ENCODE results near the gene POLE.

Gene POLE

GRCh38 chr12:132576701-132577100 lies 110.4 kb downstream of the POLE start:
- Histone ChIP-seq H3K27me3 (ENCODE audit: control insufficient read depth in 5 of 5, insufficient read depth in 4 of 5, low read length in 5 of 5) (no peaks in the 10 kb centered on the region), H3K9me3 (ENCODE audit: control insufficient read depth in 5 of 5, low read length in 5 of 5) (no peaks in the 10 kb centered on the region), H3K27ac (ENCODE audit: low read depth, low read length) (no peak overlapping the region), H3K36me3 (ENCODE audit: control insufficient read depth in 5 of 5, insufficient read depth in 5 of 5, low read length in 5 of 5) (peaks cover 0 to 79% (median 55%) of the 10 kb centered on the region in 5 donors), H3K4me1 (ENCODE audit: control insufficient read depth in 5 of 5, insufficient read depth in 5 of 5, low read length in 5 of 5) (no peaks in the 10 kb centered on the region), H3K9ac (ENCODE audit: low read length in 5 of 5) (no peak overlapping the region), H3K4me3 (ENCODE audit: low read depth in 1 of 5, low read length in 5 of 5) (no peak overlapping the region)

- H3K36me3 ChIP-seq (ENCODE audit: control insufficient read depth in 5 of 5, insufficient read depth in 5 of 5, low read length in 5 of 5): peaks cover 0 to 77% (median 52%) of the 10 kb centered on the region in 5 donors
Measured at GRCh38 chr12:132575661-132576060, 111.5 kb downstream of the POLE start.

GRCh38 chr12:132574271-132574996 lies 112.7 kb downstream of the POLE start:
- Histone ChIP-seq H3K36me3 (ENCODE audit: control insufficient read depth in 5 of 5, insufficient read depth in 5 of 5, low read length in 5 of 5) (peaks cover 0 to 76% (median 49%) of the 10 kb centered on the region in 5 donors), H3K27me3 (ENCODE audit: control insufficient read depth in 5 of 5, insufficient read depth in 4 of 5, low read length in 5 of 5) (no peaks in the 10 kb centered on the region), H3K27ac (ENCODE audit: low read depth, low read length) (no peak overlapping the region), H3K4me1 (ENCODE audit: control insufficient read depth in 5 of 5, insufficient read depth in 5 of 5, low read length in 5 of 5) (no peaks in the 10 kb centered on the region), H3K4me3 (ENCODE audit: low read depth in 1 of 5, low read length in 5 of 5) (no peak overlapping the region), H3K9ac (ENCODE audit: low read length in 5 of 5) (no peak overlapping the region), H3K9me3 (ENCODE audit: control insufficient read depth in 5 of 5, low read length in 5 of 5) (no peaks in the 10 kb centered on the region)

More at GRCh38 chr12:132575661-132576060, 111.5 kb downstream of the POLE start:
- Histone ChIP-seq H3K4me3 (ENCODE audit: low read depth in 1 of 5, low read length in 5 of 5) (no peak overlapping the region), H3K9me3 (ENCODE audit: control insufficient read depth in 5 of 5, low read length in 5 of 5) (no peaks in the 10 kb centered on the region), H3K27ac (ENCODE audit: low read depth, low read length) (no peak overlapping the region), H3K27me3 (ENCODE audit: control insufficient read depth in 5 of 5, insufficient read depth in 4 of 5, low read length in 5 of 5) (no peaks in the 10 kb centered on the region), H3K9ac (ENCODE audit: low read length in 5 of 5) (no peak overlapping the region), H3K4me1 (ENCODE audit: control insufficient read depth in 5 of 5, insufficient read depth in 5 of 5, low read length in 5 of 5) (no peaks in the 10 kb centered on the region)

Measured in subcutaneous abdominal adipose tissue (tissue), 5 donors.